OCI-LY7 (cell line): Measurements from ENCODE around the gene CXCR5.

Experiments used
- CTCF ChIP-seq: fragments of 200-600 bp; sonication (generic); conservative IDR thresholded peaks from 2 replicates; pipeline ENCODE4 v1.5.1; 2014; ENCODE audit warnings: mild to moderate bottlenecking, antibody characterized with exemption, low read length, moderate library complexity, mixed read lengths
- EZH2phosphoT487 ChIP-seq: fragments of 200-600 bp; sonication (generic); IDR thresholded peaks from 2 replicates; pipeline ENCODE4 v1.6.1; 2018; ENCODE audit warnings: low read depth, borderline replicate concordance, mild to moderate bottlenecking, mixed run types, antibody characterized with exemption, low read length, moderate library complexity, mixed read lengths

GRCh38 chr11:118917481-118918127 is 33.9 kb downstream of the CXCR5 start:
- TF ChIP-seq CTCF (no peak), EZH2phosphoT487 (no peak)
